Mononuclear cell (primary cell): Measurements from ENCODE around the gene AHDC1. TPM values are rescaled to one million over a fixed set of nuclear protein-coding genes. Genes with fewer than 3 reads are reported as not detected.

Source experiments
- H3K27me3 ChIP-seq: 2 replicates; pipeline ENCODE4 v1.6.0; 2011; ENCODE audit warnings: low read length, control low read depth; ENCODE audit not compliant: insufficient read depth
- H3K4me1 ChIP-seq: 2 replicates; pipeline ENCODE4 v1.5.1; 2011; ENCODE audit warnings: mild to moderate bottlenecking, low read length, control low read depth; ENCODE audit not compliant: insufficient read depth
- H3K4me3 ChIP-seq: 2 replicates; pipeline ENCODE4 v1.5.1; 2011; ENCODE audit warnings: mild to moderate bottlenecking, low read length, moderate library complexity
- H3K9me3 ChIP-seq: 2 replicates; pipeline ENCODE4 v1.5.1; 2011; ENCODE audit warnings: low read depth, mild to moderate bottlenecking, control low read depth, low read length
- total RNA-seq: library from RNA; depleted of rRNA; stranded (reverse); fragments of >200 nt; gene quantifications from one replicate; pipeline ENCODE4 v1.2.3, GENCODE V29; 2012

Gene AHDC1
- total RNA-seq, 1 donor, result 3.3 TPM

GRCh38 chr1:27563341-27563590, 40.7 kb downstream of the AHDC1 start:
- Histone ChIP-seq H3K4me3 (no peak overlapping the region), H3K4me1 (peaks cover 25% of the 10 kb centered on the region), H3K9me3 (no peaks in the 10 kb centered on the region), H3K27me3 (no peaks in the 10 kb centered on the region)

GRCh38 chr1:27562534-27563340, 41.2 kb downstream of the AHDC1 start:
- Histone ChIP-seq H3K9me3 (no peaks in the 10 kb centered on the region), H3K4me3 (no peak overlapping the region), H3K4me1 (peaks cover 22% of the 10 kb centered on the region), H3K27me3 (no peaks in the 10 kb centered on the region)

- H3K9me3 ChIP-seq, result no peaks in the 10 kb centered on the region
- no peak overlapping the region for H3K4me3 ChIP-seq
- H3K4me1 ChIP-seq, result peaks cover 26% of the 10 kb centered on the region
- no peaks in the 10 kb centered on the region for H3K27me3 ChIP-seq
Measured at GRCh38 chr1:27562021-27562420, 41.9 kb downstream of the AHDC1 start.

GRCh38 chr1:27561124-27561899, 42.6 kb downstream of the AHDC1 start:
- no peaks in the 10 kb centered on the region for H3K9me3 ChIP-seq
- H3K4me3 ChIP-seq, result no peak overlapping the region
- H3K27me3 ChIP-seq, result no peaks in the 10 kb centered on the region
- peaks cover 31% of the 10 kb centered on the region for H3K4me1 ChIP-seq

- no peak overlapping the region for H3K4me3 ChIP-seq
- no peaks in the 10 kb centered on the region for H3K9me3 ChIP-seq
- H3K27me3 ChIP-seq, result no peaks in the 10 kb centered on the region
- peaks cover 38% of the 10 kb centered on the region for H3K4me1 ChIP-seq
Measured at GRCh38 chr1:27560268-27561123, 43.4 kb downstream of the AHDC1 start.

- peaks cover 40% of the 10 kb centered on the region for H3K4me1 ChIP-seq
- no peak overlapping the region for H3K4me3 ChIP-seq
- no peaks in the 10 kb centered on the region for H3K9me3 ChIP-seq
- no peaks in the 10 kb centered on the region for H3K27me3 ChIP-seq
Measured at GRCh38 chr1:27559466-27560030, 44.4 kb downstream of the AHDC1 start.

- peaks cover 27% of the 10 kb centered on the region for H3K4me1 ChIP-seq
- H3K9me3 ChIP-seq, result no peaks in the 10 kb centered on the region
- no peak overlapping the region for H3K4me3 ChIP-seq
- H3K27me3 ChIP-seq, result no peaks in the 10 kb centered on the region
Measured at GRCh38 chr1:27557596-27558340, 46.2 kb downstream of the AHDC1 start.

GRCh38 chr1:27556781-27557595, 47.0 kb downstream of the AHDC1 start:
- H3K4me3 ChIP-seq, result no peak overlapping the region
- no peaks in the 10 kb centered on the region for H3K27me3 ChIP-seq
- H3K9me3 ChIP-seq, result no peaks in the 10 kb centered on the region
- peaks cover 27% of the 10 kb centered on the region for H3K4me1 ChIP-seq

GRCh38 chr1:27556435-27556780, 47.5 kb downstream of the AHDC1 start:
- no peaks in the 10 kb centered on the region for H3K27me3 ChIP-seq
- no peak overlapping the region for H3K4me3 ChIP-seq
- H3K4me1 ChIP-seq, result peaks cover 27% of the 10 kb centered on the region
- H3K9me3 ChIP-seq, result no peaks in the 10 kb centered on the region

GRCh38 chr1:27555700-27556424, 48.1 kb downstream of the AHDC1 start:
- Histone ChIP-seq H3K4me1 (peaks cover 27% of the 10 kb centered on the region), H3K9me3 (no peaks in the 10 kb centered on the region), H3K27me3 (no peaks in the 10 kb centered on the region), H3K4me3 (no peak overlapping the region)

- H3K4me3 ChIP-seq, result no peak overlapping the region
- peaks cover 27% of the 10 kb centered on the region for H3K4me1 ChIP-seq
- no peaks in the 10 kb centered on the region for H3K9me3 ChIP-seq
- no peaks in the 10 kb centered on the region for H3K27me3 ChIP-seq
Measured at GRCh38 chr1:27554759-27555699, 48.9 kb downstream of the AHDC1 start.

GRCh38 chr1:27554293-27554692, 49.7 kb downstream of the AHDC1 start:
- H3K4me3 ChIP-seq, result no peak overlapping the region

More at GRCh38 chr1:27554293-27554692, 49.7 kb downstream of the AHDC1 start:
- no peaks in the 10 kb centered on the region for H3K9me3 ChIP-seq
- H3K4me1 ChIP-seq, result peaks cover 27% of the 10 kb centered on the region
- H3K27me3 ChIP-seq, result no peaks in the 10 kb centered on the region
